GM18498 (cell line): ENCODE measurements around the gene RPAP3.

Experiments used
- ATAC-seq: cut with Tn5 transposase; IDR thresholded peaks from one replicate; pipeline ENCODE4 v1.9.1; 2021; ENCODE audit warnings: mild to moderate bottlenecking, moderate library complexity; ENCODE audit not compliant: unreplicated experiment

RPAP3 gene, protein sequence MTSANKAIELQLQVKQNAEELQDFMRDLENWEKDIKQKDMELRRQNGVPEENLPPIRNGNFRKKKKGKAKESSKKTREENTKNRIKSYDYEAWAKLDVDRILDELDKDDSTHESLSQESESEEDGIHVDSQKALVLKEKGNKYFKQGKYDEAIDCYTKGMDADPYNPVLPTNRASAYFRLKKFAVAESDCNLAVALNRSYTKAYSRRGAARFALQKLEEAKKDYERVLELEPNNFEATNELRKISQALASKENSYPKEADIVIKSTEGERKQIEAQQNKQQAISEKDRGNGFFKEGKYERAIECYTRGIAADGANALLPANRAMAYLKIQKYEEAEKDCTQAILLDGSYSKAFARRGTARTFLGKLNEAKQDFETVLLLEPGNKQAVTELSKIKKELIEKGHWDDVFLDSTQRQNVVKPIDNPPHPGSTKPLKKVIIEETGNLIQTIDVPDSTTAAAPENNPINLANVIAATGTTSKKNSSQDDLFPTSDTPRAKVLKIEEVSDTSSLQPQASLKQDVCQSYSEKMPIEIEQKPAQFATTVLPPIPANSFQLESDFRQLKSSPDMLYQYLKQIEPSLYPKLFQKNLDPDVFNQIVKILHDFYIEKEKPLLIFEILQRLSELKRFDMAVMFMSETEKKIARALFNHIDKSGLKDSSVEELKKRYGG

DNA sequence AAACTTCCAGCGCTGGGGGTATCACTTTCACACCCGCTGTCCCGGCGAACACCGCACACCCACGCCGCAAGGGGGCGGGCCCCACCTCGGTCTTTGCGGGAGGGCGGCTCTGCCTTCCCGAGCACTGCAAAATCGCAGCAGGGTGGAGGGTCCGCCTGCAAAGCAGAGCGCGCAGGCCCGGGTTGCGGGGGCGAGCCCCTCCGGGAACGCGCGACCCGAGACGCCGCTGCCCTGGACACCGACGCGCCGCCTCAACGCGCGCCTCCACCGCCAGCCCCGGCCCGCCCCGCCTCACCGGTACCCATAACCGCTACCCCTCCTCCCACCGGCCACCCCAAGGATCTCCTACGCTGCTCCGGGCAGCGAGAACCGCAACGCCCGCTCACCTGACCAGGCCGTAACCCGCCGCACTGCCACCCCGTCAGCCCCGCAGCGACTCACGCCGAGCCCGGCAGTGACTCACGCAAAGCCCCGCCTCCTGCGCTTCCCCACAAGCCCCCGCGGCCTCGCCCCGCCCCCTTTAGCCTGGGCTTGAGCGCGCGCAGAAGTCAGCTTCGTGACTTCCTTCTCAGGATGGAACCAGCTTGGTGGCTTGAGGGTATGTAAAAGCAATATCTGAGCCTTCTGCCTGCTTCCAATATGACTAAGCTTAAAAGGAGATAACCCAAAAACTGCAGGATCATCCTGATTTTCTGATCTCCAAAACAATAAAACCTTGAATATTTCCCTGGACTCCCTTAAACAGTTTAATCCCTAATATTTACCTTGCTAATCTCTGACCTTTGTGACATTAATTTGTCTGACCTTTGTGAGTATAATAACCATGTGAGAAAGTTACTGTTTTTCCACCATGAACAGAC lies at the start of gene RPAP3:
Gene RPAP3, minus strand, starts transcription at position 465 of the 860 bp plus-strand sequence. CDS start 3,190 bp downstream, outside the sequence.
- ATAC-seq: peak; percentile 83

DNA sequence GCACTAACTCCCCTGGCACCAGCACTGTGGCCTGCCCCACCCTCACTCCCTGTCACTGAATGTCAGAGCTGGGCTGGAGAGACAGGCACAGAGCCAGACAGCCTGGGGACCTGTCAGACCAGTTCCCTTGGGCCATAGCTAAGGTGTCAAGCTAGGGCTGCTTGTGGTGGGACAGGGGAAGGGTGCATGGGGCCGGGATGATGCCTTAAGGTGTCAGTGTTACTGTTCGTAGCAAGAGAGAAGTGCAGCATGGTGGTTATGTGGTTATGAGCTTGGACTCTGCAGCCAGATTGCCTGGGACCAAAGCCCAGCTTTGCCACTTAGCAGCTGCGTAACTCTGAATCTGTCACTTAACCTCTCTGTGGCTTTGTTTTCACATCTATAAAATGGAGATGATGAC lies 49.1 kb upstream of the RPAP3 start:
- ATAC-seq: peak; percentile 31

DNA sequence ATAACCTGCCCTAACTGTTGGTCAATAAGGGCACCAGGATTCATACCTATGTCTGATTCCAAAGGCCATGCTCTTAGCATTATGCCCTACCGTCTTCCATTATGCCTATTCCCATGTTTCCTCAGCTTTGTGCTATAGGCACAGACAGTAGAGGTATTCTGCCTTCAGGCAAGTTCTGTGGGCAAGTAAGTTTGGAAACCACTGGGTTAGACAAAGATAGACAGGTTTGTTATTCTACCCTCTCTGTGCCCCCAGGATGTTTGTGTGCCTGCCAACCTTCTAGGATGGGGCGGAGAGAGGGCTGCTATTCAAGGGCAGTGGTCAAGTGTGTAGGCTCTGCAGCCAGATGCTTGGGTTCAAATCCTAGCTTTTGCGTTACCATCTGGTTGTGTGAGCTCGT lies 48.3 kb upstream of the RPAP3 start:
- ATAC-seq: no peak

DNA sequence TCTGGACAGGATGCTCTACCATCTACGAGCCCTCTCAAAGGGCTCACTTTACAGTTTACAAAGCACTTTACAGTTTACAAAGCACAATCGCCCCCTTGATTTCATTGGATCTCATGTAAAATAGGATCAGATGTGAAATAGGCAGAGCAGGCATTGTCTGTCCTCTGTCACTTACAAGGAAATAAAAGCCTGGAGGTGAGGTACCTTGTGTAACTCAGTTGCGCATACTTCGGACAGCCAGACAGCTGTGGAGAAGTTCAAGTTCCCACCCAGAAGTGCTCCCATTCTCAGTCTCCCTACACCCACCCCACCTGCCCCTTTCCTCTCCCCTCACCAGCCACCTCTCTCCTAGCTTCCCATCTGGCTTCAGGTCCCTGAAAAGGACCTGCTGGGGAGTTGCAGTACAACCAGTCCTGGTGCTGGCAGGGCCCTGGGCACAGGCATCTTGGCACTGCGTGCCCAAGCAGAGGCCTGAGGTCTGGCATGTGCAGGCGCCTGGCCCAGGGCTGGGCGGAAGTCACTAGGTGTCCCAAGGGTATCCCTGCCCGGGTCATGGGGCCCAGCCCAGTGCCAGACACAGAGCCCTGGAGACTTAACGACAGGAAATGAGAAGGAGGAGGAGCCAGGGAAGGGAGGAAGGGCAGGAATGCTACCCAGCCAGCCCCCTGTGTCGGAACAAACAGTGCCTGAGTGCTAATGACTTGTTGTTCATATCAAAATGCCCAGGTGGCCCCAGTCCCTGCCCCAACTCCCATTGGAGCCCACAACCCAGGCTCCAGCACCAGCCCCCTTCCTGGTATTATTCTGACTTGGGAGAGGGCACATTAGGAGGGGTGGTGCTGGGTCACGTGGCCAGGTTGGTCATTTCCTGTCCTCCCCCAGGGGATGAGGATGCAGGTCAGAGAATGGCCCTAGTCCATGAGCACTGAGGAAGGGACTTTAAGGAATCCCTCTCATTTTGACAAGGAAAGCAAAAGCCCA lies 47.5 kb upstream of the RPAP3 start:
- no peak for ATAC-seq

DNA sequence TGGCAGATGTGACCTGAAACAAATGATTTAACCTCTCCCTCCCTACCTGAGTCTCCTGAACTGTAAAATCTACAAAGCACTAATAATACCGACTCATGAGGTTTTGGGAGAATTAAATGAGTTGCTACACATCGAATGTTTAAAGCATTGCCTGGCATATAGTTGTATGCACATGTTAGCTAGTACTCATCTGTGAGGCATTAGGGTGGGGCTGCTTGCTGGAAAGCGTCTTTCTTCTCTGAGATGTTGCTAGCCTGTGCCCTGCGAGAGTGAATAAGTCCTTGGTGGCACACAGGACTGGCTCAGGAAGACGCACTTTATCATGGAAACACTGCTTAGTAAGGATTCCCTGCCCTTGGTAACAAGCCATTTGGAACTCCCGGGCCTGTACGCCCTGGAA lies 46.7 kb upstream of the RPAP3 start:
- ATAC-seq: no peak

DNA sequence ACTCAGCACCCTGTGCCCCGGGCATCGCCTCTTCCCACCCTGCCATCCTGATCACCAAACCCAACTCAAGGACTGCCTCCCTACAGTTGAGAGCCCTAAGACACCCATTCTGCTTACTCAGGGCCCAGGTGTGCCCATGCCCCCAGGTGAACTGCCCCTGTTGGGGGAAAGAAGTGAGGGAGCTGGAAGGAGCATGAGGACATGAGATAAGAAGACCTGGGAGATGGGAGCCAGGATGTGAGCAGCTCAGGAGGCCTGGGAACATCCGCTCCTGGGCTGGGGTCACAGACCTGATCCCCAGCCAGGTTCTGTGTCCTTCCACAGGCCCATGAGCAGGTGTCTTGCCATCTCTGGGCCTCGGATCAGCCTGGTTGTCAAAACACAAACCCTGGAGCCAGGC lies 46.3 kb upstream of the RPAP3 start:
- ATAC-seq: no peak

DNA sequence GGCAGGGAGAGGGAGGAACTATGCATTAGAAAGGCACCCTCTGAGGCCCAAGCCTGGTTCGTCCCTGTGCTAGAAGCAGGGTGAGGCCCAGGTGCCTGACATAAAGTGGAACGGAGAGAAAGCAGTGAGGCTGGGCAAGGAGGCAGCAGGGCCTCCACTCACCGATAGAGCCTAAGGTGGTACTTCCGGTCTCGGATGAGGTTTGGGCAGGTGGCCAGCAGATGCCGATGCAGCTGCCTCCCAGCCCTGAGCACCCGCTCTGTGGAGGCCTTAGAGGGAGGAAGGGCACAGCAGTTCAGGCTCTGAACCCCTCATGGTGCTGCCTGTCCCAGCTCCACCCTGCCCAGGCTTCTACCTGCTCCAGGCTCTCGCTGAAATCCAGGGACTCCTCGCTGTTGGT lies 45.7 kb upstream of the RPAP3 start:
- ATAC-seq: no peak

DNA sequence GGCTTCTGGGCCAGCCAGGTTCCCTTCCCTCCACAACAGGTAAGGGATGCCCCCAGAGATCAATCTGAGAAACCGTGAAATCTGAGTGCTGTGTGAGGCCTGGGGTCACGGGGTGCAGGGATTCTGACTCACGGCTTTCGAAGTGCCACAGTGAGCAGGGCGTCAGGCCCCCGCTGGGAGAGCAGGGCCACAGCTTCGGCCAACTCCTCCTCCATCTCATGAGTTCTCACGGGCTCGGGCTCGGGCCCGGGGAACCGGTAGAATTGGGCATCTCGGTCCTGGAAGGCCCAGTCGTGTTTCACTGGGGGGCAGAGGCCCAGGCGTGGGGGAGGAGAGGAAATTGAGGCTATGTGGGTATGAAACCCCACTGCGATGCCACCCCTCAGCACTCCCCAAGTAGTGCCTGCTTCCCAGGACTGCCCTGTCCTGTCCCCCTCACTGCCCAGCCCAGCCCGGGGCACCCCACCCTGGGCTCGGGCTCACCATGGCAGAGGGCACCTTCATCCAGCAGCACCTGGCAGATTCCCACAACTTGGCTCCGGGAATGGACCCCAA lies 45.2 kb upstream of the RPAP3 start:
- no peak for ATAC-seq

DNA sequence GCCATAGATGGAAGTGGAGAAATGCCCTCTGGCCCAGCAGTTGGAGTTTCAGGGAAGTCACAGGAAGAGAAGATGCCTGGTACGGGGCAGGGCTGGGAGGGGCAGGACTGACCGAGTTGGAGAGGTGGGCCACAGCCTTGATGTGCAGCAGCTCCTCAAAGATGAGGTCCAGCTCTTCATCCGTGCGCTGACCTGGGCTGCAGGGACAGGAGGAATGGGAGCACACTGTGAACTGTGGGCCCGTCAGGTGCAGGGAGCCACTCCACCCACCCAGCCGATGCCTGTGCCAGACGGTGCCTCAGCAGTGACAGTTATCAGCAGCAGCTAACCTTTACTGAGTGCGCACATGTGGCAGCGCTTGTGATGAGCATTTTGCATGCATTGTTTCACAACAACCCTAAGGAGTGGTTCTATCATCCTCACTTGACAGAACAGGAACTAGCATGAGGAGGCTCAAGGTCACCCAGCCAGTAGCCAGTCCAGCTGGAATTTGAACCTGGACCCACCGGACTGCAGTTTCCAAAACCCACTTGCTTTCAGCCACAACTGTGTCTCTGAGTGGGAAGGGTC lies 44.5 kb upstream of the RPAP3 start:
- ATAC-seq: no peak

DNA sequence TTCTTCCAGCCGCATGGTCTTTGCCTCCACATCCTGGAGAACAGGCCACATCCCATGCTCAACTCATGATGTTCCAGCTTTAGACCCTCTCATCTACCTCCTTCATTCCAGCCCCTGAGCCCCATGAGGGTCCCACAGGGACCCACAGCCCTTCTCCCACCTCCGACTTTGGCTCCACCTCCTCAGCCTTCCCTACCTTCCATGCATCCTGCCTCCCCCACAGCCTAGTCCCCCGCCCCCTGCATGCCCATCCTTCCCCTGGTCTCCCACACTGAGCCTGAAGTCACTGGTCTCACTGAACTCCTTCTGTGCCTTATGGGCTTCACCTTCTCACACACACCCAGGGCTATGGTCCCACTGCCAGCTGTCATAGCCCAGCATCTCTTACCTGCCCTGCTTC lies 43.1 kb upstream of the RPAP3 start:
- ATAC-seq: no peak

DNA sequence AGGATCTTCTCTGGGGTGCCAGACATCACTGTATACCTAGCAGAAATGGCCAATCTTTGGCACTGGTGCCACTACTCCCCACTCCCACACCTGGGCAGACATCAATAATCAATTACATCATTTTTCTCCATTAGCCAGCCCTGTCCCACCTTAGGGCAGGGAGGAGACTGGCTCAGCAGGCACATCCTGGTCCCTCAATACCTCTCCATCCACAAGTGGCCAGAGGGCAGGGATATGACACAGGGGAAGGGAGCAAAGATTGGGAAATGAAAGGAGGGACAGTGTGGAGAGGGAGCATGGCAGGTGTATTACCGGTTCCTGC lies 42.6 kb upstream of the RPAP3 start:
- ATAC-seq: no peak

DNA sequence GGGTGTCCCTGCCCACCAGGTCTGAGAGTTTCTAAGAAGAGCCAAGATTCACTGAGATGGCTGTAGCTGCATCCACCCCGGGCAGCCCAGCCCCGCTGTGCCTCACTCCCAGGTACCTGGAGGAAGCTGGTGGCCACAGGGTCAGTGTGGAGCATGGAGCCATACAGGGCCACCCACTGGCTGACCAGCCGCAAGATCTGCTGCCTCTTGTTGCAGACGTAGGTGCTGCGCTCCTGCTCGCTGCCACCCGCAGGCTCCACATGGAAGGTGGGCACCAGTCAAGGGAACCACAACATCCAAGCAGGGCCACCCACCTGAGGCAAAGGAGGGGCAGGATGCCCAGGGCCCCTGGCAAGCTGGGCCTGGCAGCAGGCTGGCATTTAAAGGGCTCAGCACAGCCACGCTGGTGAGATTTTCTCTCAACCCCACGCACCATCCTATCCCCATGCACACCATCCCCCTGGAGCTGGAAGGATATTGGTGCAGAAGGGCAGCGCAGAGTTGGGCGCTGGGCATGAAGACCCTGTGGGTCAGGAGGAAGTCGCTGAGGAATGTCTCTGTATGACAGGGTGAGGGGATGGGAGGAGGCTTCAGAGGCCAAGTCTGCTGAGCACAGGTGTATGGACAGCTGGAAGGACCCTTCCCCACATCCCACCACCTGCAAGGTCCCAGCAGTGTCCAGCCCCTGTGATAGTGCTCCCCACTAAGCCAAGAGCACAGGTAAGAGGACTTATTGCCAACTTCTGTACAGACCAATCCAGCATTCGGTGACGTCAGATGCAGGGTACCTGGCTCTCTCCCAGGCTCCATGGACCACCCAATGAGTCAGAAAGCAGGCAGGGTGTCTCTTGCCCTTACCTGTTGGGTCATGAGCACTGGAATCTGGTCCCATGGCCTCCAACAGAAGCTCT lies 42.0 kb upstream of the RPAP3 start:
- peak; percentile 9 for ATAC-seq

DNA sequence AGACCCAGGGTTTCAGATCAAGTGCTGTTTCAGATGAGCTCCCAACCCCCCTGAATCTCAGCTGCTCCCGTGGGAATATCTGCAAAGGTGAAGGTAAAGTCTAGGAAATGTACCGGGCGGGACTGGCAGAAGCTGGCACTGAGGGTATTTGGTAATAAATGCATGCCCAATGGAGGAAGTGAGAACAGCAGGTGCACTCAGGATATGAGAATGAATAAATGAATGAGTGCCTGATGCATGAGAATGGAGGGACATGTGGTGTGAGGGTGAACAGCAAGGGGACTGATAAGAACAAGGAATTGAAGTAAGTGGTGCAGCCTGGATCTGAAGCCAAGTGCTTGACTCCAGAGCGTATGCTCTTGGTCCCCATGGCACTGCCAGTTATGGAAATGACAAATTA lies 41.3 kb upstream of the RPAP3 start:
- ATAC-seq: peak; percentile 46

DNA sequence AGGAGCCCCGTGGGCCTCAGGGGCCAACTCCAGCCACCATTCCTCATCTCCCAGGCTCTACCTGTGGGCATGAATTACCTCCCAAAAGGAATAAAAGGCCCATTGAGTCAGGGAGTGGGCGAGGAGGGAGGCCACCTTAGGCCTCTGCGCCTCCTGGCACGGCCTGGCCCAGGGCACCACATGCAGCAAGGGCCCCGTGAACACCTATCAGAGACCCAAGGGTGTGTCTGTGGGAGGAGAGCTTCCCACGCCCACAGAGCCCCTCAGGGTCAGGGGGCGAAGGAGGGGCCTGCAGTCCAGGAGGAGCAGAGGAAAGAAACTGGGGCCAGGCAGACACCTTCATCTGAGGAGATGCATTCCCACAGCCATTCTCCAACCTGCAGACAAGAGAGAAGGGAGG lies 40.7 kb upstream of the RPAP3 start:
- no peak for ATAC-seq

DNA sequence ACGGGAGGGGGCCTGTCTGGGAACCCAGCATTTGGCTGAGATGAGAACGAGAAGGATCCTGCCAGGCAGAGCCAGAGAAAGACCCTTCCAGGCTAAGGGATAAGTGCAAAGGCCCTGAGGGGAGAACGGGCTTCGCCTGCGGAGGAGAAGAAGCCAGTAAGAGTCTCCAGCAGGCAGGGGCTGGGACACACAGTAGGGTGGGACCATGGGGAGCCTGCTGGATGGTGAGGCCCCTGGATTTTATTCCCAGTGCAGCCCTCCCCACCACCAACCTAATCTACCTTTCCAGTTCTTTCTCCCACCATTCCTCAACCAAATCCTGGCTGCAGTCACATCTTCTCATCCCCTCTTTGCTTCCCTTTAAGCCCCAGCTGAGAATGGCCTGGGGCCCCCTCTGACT lies 40.2 kb upstream of the RPAP3 start:
- no peak for ATAC-seq

DNA sequence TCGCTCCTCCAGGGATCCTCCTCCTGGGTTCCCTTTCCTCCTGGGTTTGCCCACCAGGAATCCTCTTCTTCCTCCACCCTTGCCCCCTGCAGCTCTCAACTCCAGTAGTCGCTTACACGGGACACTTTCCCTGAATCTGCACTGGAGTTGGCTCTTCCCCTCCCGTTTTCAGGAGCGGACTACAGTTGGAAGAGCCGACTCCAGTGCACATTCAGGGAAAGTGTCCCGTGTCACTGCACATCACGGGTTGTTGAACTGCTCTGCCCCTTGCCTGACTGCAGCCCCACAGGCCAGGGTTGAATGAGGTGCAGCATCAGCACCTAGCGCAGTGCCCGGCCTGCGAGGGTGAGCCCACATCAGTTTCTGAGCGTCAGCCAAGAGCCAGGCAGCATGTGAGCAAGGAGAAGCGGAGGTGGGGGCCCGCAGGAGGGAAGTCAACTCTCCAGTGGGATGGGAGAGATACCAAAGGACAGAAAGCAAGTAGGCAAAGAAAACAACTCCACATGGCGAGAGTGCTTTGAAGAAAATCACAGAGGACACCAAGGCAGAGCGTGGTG lies 39.7 kb upstream of the RPAP3 start:
- no peak for ATAC-seq

DNA sequence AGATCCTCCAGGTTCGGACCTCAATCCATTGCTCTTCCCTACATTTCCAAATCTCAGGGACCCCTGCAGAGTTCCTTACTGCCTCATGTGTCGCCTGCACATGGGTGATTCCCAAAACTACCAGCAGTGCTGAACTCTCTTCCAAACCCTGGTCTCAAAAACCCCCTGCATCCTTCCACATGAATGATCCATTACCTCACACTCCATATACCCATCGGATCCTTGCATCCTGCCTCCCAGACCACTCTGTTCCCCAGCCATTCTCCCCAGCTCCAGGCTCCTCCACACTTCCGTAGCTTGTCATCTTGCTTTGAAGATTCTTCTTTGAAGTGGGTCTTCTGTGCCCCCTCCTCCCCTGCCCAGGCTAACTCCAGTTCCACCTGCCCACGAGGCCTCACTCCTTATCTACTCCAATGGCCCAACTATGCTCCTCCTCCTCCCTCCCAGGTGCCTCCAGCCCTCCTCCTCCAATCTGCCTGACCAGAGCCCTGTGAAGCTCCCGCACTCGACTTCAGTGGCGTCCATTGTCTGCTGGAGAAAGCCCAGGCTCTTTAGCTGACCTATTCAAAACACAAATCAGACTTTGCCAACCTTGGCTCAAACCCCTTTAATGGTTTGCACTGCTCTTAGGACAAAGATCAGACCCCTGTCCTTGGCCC lies 39.1 kb upstream of the RPAP3 start:
- no peak for ATAC-seq

DNA sequence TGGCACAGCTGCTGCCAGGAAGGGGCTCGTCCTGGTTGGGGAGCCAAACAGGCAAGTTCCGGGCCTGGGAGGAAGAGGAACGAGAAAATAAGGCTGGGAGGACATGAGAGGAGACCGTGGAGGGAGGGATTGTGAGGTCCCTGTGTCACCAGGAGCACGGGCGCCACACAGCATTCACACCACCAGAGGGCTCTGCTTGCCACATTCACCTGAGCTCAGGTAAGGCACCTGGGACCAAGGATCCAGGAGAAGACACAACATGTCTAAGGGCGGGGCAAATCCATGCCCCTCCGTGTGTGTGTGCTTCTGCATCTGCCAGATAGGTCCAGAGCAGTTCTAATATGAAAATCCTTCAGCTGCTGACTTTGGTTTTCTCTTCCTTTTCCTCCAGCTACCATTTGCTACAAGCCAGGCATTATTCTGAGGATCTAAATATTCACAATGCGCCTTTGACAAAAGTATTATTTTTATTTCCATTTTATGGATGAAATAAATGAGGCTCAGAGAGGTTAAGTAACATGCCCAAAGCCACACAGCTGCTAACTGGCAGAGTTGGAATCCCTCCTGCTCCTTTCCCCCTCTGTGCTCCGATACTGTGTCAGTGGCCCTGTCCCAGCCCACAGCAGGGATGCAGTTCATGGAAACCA lies 38.3 kb upstream of the RPAP3 start:
- no peak for ATAC-seq
